Activated T-cell treated with anti-CD3 and anti-CD28 coated beads for 4 hours (primary cell): ENCODE data around the gene C16orf54.
"Not testable (repeated sequence)": the region's sequence is repeated elsewhere in the genome, so short reads cannot be mapped to it uniquely, and the experiment has no call there.

Experiments used
- DNase-seq: peaks from one replicate; pipeline ENCODE4 v3.0.0-alpha.2; 2020

Gene C16orf54

DNA sequence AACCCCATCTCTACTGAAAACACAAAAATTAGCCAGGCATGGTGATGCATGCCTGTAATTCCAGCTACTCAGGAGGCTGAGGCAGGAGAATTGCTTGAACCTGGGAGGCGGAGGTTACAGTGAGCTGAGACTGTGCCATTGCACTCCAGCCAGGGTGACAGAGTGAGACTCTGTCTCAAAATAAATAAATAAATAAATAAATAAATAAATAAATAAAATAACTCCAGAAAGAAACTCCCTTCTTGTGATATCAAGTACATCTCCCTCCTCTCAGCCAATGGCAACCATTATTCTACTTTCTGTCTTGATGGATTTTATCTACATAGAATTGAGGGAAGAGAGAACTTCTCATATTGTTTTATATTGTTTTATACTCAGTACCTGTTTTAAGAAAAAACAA, 38.6 kb downstream of the C16orf54 start:
- DNase-seq = not testable (repeated sequence)

- no peak for DNase-seq
Observed at GRCh38 chr16:29705030-29705429, 40.8 kb downstream of the C16orf54 start.

DNA sequence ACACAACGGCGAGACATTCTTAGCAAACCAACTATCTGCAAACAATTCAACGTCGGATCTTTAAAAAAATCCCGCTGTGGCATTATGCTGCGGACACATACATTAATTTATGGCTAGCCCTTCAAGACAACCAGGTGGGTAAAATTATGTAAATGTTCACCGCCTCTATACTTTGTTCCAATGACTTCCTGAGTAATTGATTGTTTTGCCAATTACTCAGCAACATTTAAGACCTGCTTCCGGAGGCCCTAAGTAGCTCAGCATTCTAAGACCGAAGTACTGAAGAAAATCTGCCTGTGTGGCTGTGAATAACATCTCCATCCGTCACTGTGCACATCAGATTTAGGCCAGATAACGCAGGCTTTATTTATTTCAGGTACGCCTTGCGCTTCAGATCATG, 43.5 kb downstream of the C16orf54 start:
- no peak for DNase-seq

DNA sequence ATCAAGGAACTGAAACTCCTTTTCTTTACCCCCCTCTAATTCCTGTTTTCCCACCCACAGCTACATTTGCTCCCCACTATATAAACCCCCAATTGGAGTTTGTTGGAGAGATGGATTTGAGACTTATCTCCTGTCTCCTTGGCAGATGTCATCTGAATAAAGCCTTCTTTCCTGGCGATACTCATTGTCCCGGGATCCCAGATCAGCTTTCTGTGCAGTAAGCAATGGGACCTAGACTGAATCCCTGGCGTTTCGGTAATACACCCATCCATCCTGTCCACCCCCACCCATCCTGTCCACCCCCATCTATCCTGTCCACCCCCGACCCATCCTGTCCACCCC, 44.6 kb downstream of the C16orf54 start:
- DNase-seq = no peak

DNA sequence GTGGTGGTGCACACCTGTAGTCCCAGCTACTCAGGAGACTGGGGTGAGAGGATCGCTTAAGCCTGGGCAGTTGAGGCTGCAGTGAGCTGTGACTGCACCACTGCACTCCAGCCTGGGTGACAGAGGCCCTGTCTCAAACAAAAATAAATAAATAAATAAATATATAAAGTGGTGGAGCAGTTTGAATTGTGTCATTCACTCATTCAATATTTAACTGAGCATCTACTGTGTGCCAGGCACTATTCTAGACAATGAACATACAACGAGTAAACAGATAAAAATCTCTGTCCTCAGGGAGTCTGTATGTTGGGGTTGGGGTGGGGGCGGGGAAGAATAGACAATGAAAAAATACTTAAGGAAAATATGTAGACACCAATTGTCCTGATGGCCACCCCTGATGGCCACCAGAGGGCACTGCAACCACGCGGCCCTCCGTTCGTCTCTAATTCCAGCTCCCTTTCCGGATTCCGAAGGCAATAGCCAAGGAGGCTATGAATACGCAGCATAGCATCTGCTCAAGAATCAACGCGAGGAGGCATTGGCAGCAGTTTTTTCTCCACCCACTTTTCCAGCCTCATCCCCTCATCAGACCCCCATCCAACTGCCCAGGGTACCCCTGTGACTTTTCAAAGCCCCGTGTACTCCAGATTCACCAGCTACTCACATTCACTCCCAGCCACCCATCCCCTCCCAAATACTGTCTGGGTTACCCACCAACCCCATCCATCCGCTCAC, 45.4 kb downstream of the C16orf54 start:
- peak; percentile 69 for DNase-seq

- no peak for DNase-seq
Observed at GRCh38 chr16:29699324-29700219, 46.2 kb downstream of the C16orf54 start.

DNA sequence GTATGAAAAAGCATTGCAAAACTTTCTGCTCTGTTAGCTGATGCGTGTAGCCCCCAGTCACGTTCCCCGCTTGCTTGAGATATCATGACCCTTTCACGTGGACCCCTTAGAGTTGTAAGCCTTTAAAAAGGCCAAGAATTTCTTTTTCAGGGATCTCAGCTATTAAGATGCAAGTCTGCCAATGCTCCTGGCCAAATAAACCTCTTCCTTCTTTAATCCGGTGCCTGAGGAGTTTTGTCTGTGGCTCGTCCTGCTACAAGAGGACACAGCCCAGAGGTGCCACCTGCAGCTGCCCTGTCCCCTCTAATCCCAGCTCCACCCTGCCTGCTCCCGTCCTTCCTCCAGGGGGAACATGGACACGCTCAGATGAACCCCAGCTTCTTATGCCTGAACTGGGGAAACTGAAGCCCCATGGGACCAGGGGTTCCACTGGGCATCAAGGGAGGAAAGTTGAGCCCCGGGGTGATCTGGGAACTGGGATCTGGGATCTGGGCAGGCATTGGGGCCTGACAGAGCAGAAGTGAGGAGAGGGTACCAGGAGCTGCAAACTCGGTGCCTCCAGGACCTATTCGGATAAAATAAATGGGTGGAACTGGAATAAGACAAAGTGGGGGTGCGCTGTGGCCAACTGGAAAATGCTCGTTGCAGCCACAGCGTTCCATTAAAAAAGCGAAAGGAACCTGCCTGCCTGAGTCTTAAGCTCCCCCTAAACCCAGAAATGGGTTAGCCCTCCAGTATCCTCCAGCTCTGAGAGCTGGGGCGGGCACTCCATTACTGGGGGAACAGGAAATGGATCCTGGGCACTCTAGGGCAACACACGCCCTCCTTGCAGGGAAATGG, 47.1 kb downstream of the C16orf54 start:
- DNase-seq = no peak

GRCh38 chr16:29698042-29698441, 47.7 kb downstream of the C16orf54 start:
- no peak for DNase-seq

- DNase-seq = no peak
Observed at GRCh38 chr16:29697391-29697790, 48.4 kb downstream of the C16orf54 start.

DNA sequence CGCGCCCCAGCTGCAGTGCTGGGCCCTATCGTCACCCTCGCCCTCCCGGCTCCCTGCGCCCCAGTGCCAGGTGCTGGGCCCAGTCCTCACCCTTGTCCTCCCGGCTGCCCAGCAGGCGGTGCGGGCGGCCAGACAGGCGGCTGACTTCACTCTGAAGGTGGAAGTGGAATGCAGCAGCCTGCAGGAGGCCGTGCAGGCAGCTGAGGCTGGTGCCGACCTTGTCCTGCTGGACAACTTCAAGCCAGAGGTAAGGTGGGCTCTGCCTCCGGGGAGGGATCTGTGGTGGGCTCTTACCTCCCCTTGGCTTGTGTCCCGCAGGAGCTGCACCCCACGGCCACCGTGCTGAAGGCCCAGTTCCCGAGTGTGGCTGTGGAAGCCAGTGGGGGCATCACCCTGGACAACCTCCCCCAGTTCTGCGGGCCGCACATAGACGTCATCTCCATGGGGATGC, 48.9 kb downstream of the C16orf54 start:
- DNase-seq = no peak

DNA sequence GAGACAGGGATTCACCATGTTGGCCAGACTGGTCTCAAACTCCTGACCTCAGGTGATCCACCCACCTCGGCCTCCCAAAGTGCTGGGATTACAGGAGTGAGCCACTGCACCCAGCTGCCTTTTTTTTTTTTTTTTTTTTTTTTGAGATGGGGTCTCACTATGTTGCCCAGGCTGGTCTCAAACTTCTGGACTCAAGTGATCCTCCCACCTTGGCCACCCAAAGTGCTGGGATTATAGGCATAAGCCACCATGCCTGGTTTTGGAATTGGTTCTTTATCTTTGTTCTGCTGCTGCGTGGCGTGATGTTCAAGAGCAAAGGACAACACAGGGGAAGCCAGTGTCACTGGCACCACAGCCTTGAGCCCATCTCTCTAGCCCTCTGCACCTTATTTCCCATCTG, 50.1 kb downstream of the C16orf54 start:
- DNase-seq = not testable (repeated sequence)

GRCh38 chr16:29694384-29695195, 51.2 kb downstream of the C16orf54 start:
- no peak for DNase-seq

DNA sequence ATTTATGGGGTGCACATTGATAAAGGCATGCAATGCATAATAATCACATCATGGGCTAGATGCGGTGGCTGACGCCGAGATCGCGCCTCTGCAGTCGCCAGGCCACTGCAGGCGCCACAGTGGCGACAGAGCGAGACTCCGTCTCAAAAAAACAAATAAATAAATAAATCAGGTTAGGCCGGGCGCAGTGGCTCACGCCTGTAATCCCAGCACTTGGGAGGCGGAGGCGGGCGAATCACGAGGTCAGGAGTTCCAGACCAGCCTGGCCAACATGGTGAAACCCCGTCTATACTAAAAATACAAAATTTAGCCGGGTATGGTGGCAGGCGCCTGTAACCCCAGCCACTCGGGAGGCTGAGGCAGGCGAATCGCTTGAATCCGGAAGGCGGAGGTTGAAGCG, 53.2 kb downstream of the C16orf54 start:
- DNase-seq = not testable (repeated sequence)
